ENCODE measurements around the gene STAM2. TPM values are rescaled to one million over a fixed set of nuclear protein-coding genes. Genes with fewer than 3 reads are reported as not detected.
"Not testable (repeated sequence)": the region's sequence is repeated elsewhere in the genome, so short reads cannot be mapped to it uniquely, and the experiment has no call there.

The STAM2 gene
- total and polyA plus RNA-seq, 2 donors from 2014 or later = 12.5 to 41.1 TPM

DNA sequence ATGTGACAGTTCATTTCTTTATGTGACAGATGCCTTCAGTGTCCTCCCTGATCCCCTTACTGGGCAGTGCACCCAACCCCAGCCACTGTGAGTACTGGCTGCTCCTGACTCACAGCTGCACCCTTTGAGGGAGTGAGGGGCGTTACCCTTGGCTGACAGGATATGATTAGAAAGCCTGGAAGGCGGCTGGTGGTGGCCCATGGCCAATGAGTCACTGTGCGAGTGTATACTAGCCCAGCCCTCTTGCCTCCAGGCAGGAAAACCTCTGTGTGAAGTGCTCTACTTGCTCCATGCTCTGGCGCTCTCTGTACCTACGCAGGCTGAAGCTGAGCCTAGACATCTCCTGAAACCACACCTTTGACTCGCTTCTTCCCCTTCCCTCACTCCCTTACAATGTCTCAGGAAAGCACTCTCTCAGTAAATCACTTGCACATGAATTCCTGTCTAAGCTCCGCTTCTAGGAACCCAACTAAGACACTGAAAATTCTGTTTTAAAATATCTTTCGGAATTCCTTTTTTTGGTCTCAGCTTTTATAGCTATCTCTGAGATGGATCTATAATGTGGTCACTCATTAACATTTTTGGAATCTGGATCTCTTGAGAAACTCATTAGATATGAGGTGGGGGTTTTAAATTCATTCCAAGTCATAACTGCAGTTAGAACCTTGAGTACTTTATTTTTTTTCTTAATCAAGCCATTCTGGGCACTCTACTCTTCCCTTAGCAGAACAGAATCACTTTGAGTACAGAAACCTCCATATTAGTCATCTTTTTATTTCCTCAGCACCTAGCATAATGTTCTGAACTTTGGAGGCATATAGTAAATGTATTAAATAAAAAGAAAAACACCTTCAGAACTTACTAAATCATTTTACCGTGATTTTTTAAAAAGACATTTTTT, 25.3 kb upstream of the STAM2 start:
- H3K27me3 ChIP-seq (ENCODE audit: control insufficient read depth, insufficient read depth, low read length) = no peaks in the 10 kb centered on the region
- no peak overlapping the region for H3K9ac ChIP-seq (ENCODE audit: low read length in 3 of 3)
- no peak for FAIRE-seq

DNA sequence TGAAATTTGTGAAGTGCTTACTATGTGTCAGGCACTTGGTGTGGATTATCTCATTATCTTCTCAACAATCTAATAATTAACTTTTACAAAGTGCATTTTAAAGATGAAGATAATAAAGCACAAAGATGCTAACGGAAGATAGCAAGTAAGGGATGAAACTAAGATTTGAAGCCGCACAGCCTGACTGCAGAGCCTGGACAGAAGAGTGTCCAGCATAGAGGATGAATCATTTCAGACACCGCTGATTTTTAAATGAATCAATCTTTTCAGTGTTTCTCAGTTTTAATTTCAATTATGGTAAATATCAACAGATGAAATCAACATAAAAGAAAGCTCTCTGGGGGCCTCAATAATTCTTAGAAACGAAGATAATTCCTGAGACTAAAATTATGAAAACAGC, 24.5 kb upstream of the STAM2 start:
- TF ChIP-seq, protein P1, sequence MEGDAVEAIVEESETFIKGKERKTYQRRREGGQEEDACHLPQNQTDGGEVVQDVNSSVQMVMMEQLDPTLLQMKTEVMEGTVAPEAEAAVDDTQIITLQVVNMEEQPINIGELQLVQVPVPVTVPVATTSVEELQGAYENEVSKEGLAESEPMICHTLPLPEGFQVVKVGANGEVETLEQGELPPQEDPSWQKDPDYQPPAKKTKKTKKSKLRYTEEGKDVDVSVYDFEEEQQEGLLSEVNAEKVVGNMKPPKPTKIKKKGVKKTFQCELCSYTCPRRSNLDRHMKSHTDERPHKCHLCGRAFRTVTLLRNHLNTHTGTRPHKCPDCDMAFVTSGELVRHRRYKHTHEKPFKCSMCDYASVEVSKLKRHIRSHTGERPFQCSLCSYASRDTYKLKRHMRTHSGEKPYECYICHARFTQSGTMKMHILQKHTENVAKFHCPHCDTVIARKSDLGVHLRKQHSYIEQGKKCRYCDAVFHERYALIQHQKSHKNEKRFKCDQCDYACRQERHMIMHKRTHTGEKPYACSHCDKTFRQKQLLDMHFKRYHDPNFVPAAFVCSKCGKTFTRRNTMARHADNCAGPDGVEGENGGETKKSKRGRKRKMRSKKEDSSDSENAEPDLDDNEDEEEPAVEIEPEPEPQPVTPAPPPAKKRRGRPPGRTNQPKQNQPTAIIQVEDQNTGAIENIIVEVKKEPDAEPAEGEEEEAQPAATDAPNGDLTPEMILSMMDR (IDR thresholded peaks at IDR 0.05; ENCODE audit: borderline replicate concordance, extremely low read depth, insufficient read depth) = no peak
- intact Hi-C loops (cut with DNase I) = no loop called here
- Histone ChIP-seq H3K36me3 (ENCODE audit: control insufficient read depth in 2 of 3, insufficient read depth in 3 of 3, low read length in 3 of 3) (no peaks in the 10 kb centered on the region), H3K4me1 (ENCODE audit: control insufficient read depth in 2 of 3, insufficient read depth in 2 of 3, low read depth in 1 of 3, low read length in 3 of 3) (peaks cover 0 to 4% (median 0%) of the 10 kb centered on the region in 3 donors), H3K27ac (ENCODE audit: low read depth in 2 of 2, low read length in 2 of 2) (no peak overlapping the region), H3K27me3 (ENCODE audit: control insufficient read depth, insufficient read depth, low read length) (no peaks in the 10 kb centered on the region), H3K9me3 (ENCODE audit: control insufficient read depth in 2 of 3, insufficient read depth in 1 of 3, low read length in 3 of 3) (no peaks in the 10 kb centered on the region), H3K4me3 (ENCODE audit: low read length in 3 of 3) (no peak overlapping the region), H3K9ac (ENCODE audit: low read length in 3 of 3) (no peak overlapping the region)
- no peak for DNase-seq
- FAIRE-seq = no peak

More for the DNA sequence above, 25.3 kb upstream of the STAM2 start:
- Histone ChIP-seq H3K36me3 (ENCODE audit: control insufficient read depth in 2 of 3, insufficient read depth in 3 of 3, low read length in 3 of 3) (no peaks in the 10 kb centered on the region), H3K27ac (ENCODE audit: low read depth in 2 of 2, low read length in 2 of 2) (no peak overlapping the region), H3K9me3 (ENCODE audit: control insufficient read depth in 2 of 3, insufficient read depth in 1 of 3, low read length in 3 of 3) (no peaks in the 10 kb centered on the region), H3K4me1 (ENCODE audit: control insufficient read depth in 2 of 3, insufficient read depth in 2 of 3, low read depth in 1 of 3, low read length in 3 of 3) (peaks cover 0 to 4% (median 0%) of the 10 kb centered on the region in 3 donors), H3K4me3 (ENCODE audit: low read length in 3 of 3) (peak overlapping the region in 2 of 3 donors; percentile 14 to 15)
- DNase-seq = peak in 2 of 5 donors; percentile 11 to 88
- TF ChIP-seq, protein P1 (IDR thresholded peaks at IDR 0.05; ENCODE audit: borderline replicate concordance, extremely low read depth, insufficient read depth) = no peak
- intact Hi-C loops (cut with DNase I) = no loop called here

DNA sequence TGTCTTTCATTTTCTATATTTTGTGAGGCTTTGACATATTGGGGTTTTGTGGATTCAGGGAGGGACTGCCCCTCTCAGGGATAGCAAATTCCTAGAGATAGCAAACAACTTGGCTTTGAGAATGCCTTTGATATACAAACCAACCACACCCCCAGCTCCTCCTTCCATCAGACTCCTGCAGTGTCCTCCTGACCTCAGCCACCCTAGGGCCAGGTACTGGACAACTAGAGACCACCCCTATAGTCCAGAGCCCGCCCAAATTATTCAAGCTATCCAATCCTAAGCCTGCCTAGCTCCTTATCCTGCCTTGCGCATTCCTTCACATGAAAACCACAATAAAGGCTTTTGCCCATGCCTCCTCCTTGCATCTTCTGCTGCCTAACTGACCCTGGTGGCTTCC, 22.9 kb upstream of the STAM2 start:
- H3K9me3 ChIP-seq (ENCODE audit: control insufficient read depth in 2 of 3, insufficient read depth in 1 of 3, low read length in 3 of 3) = no peaks in the 10 kb centered on the region
- no peak overlapping the region for H3K9ac ChIP-seq (ENCODE audit: low read length in 3 of 3)
- H3K4me3 ChIP-seq (ENCODE audit: low read length in 3 of 3) = no peak overlapping the region
- no peak overlapping the region for H3K27ac ChIP-seq (ENCODE audit: low read depth in 2 of 2, low read length in 2 of 2)
- DNase-seq (no peak), FAIRE-seq (no peak)
- peaks cover 0 to 4% (median 0%) of the 10 kb centered on the region in 3 donors for H3K4me1 ChIP-seq (ENCODE audit: control insufficient read depth in 2 of 3, insufficient read depth in 2 of 3, low read depth in 1 of 3, low read length in 3 of 3)
- H3K27me3 ChIP-seq (ENCODE audit: control insufficient read depth, insufficient read depth, low read length) = no peaks in the 10 kb centered on the region
- no peaks in the 10 kb centered on the region for H3K36me3 ChIP-seq (ENCODE audit: control insufficient read depth in 2 of 3, insufficient read depth in 3 of 3, low read length in 3 of 3)
- intact Hi-C loops (cut with DNase I) = no loop called here
- TF ChIP-seq, protein P1 (IDR thresholded peaks at IDR 0.05; ENCODE audit: borderline replicate concordance, extremely low read depth, insufficient read depth) = no peak

DNA sequence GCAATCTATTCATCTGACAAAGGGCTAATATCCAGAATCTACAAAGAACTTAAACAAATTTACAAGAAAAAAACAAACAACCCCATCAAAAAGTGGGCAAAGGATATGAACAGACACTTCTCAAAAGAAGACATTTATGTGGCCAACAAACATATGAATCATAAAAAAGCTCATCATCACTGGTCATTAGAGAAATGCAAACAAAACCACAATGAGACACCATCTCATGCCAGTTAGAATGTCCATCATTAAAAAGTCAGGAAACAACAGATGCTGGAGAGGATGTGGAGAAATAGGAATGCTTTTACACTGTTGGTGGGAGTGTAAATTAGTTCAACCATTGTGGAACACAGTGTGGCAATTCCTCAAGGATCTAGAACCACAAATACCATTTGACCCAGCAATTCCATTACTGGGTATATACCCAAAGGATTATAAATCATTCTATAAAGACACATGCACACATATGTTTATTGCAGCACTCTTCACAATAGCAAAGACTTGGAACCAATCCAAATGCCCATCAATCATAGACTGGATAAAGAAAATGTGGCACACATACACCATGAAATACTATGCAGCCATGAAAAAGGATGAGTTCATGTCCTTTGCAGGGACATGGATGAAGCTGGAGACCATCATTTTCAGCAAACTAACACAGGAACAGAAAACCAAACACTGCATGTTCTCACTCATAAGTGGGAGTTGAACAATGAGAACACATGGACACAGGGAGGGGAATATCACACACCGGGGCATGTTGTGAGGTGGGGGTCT, 22.1 kb upstream of the STAM2 start:
- FAIRE-seq; H3K27ac ChIP-seq (ENCODE audit: low read depth in 2 of 2, low read length in 2 of 2); H3K36me3 ChIP-seq (ENCODE audit: control insufficient read depth in 2 of 3, insufficient read depth in 3 of 3, low read length in 3 of 3); DNase-seq; intact Hi-C loops (cut with DNase I); H3K9ac ChIP-seq (ENCODE audit: low read length in 3 of 3); H3K4me3 ChIP-seq (ENCODE audit: low read length in 3 of 3); H3K9me3 ChIP-seq (ENCODE audit: control insufficient read depth in 2 of 3, insufficient read depth in 1 of 3, low read length in 3 of 3); H3K27me3 ChIP-seq (ENCODE audit: control insufficient read depth, insufficient read depth, low read length); H3K4me1 ChIP-seq (ENCODE audit: control insufficient read depth in 2 of 3, insufficient read depth in 2 of 3, low read depth in 1 of 3, low read length in 3 of 3): not testable (repeated sequence)
